GM21619 (cell line): ENCODE measurements around the gene RASA2.
"Not testable (repeated sequence)": the region's sequence is repeated elsewhere in the genome, so short reads cannot be mapped to it uniquely, and the experiment has no call there.

Experiments used
- ATAC-seq: cut with Tn5 transposase; IDR thresholded peaks from one replicate; pipeline ENCODE4 v1.9.1; 2021; ENCODE audit not compliant: unreplicated experiment

The RASA2 gene

GRCh38 chr3:141575879-141576743, 89.3 kb downstream of the RASA2 start:
- peak; percentile 64 for ATAC-seq

- no peak for ATAC-seq
Observed at GRCh38 chr3:141576744-141577052, 89.9 kb downstream of the RASA2 start.

GRCh38 chr3:141578202-141578973, 91.6 kb downstream of the RASA2 start:
- ATAC-seq: no peak

- ATAC-seq: no peak
Observed at GRCh38 chr3:141594357-141594756, 107.5 kb downstream of the RASA2 start.

GRCh38 chr3:141597931-141598330, 111.1 kb downstream of the RASA2 start:
- no peak for ATAC-seq

- ATAC-seq: no peak
Observed at GRCh38 chr3:141600331-141600730, 113.5 kb downstream of the RASA2 start.

GRCh38 chr3:141602706-141603105, 115.9 kb downstream of the RASA2 start:
- no peak for ATAC-seq

GRCh38 chr3:141603473-141604035, 116.7 kb downstream of the RASA2 start:
- ATAC-seq: no peak

- ATAC-seq: no peak
Observed at GRCh38 chr3:141605883-141606282, 119.1 kb downstream of the RASA2 start.

GRCh38 chr3:141608438-141608837, 121.6 kb downstream of the RASA2 start:
- no peak for ATAC-seq

GRCh38 chr3:141610939-141611338, 124.1 kb downstream of the RASA2 start:
- no peak for ATAC-seq

- ATAC-seq: no peak
Observed at GRCh38 chr3:141618103-141618910, 131.5 kb downstream of the RASA2 start.

- no peak for ATAC-seq
Observed at GRCh38 chr3:141618938-141619337, 132.1 kb downstream of the RASA2 start.

- no peak for ATAC-seq
Observed at GRCh38 chr3:141619450-141619849, 132.6 kb downstream of the RASA2 start.

GRCh38 chr3:141623691-141624090, 136.9 kb downstream of the RASA2 start:
- no peak for ATAC-seq

- ATAC-seq: no peak
Observed at GRCh38 chr3:141625506-141625905, 138.7 kb downstream of the RASA2 start.

GRCh38 chr3:141628334-141628733, 141.5 kb downstream of the RASA2 start:
- ATAC-seq: not testable (repeated sequence)

- not testable (repeated sequence) for ATAC-seq
Observed at GRCh38 chr3:141628868-141629441, 142.1 kb downstream of the RASA2 start.

GRCh38 chr3:141629976-141630375, 143.1 kb downstream of the RASA2 start:
- no peak for ATAC-seq

GRCh38 chr3:141632779-141633374, 146.1 kb downstream of the RASA2 start:
- ATAC-seq: no peak
